B cell (primary cell): ENCODE data around the gene KDM6B. TPM values are rescaled to one million over a fixed set of nuclear protein-coding genes. Genes with fewer than 3 reads are reported as not detected.
"Not testable (repeated sequence)": the region's sequence is repeated elsewhere in the genome, so short reads cannot be mapped to it uniquely, and the experiment has no call there.

Source experiments
- ATAC-seq: fragments of 200-7000 bp; cut with Tn5 transposase; one replicate; pipeline ENCODE4 v1.10.0; 2021; ENCODE audit warnings: low read depth, mild to moderate bottlenecking, moderate number of reproducible peaks, moderate library complexity
- CTCF ChIA-PET: fragments of 350-600 bp; sonication (Branson Sonifier 250); formaldehyde crosslinking; loops from one replicate; lab custom pipeline; 2021; ENCODE audit warnings: antibody characterized with exemption, inconsistent platforms; lab: Charles Lee
- POLR2A ChIA-PET: fragments of 350-600 bp; sonication (Branson Sonifier 250); formaldehyde crosslinking; loops from one replicate; lab custom pipeline; 2021; ENCODE audit warnings: antibody characterized with exemption; lab: Charles Lee
- DNase-seq: peaks from one replicate; pipeline ENCODE4 v3.0.0; 2013
- H2AFZ ChIP-seq: 2 replicates; pipeline ENCODE4 v1.6.1; 2012; ENCODE audit warnings: mild to moderate bottlenecking, low read depth, low read length; ENCODE audit not compliant: insufficient read depth, poor library complexity, severe bottlenecking
- H3K27ac ChIP-seq, 2 donors: 1 replicate in 1 of 2; 2 replicates in 1 of 2; pipeline ENCODE4 v1.5.1; 2012 to 2013; ENCODE audit warnings: low read length in 2 of 2, mild to moderate bottlenecking in 2 of 2, moderate library complexity in 1 of 2
- H3K27me3 ChIP-seq, 4 experiments: fragments of 200-600 bp in 1 of 4; sonication (generic) in 1 of 4; replicated peaks in 1 of 4; 1 replicate in 2 of 4; 2 replicates in 2 of 4; pipeline versions ENCODE4 v1.6.1 to v1.7.0; 2013 to 2016; ENCODE audit warnings: low read length in 3 of 4, mild to moderate bottlenecking in 2 of 4, mixed read lengths in 1 of 4, moderate library complexity in 1 of 4; ENCODE audit not compliant: insufficient read depth in 4 of 4, control insufficient read depth in 3 of 4; ENCODE audit errors: control extremely low read depth in 1 of 4
- H3K36me3 ChIP-seq, 2 experiments: replicated peaks in 1 of 2; 1 replicate in 1 of 2; 2 replicates in 1 of 2; pipeline versions ENCODE4 v1.6.1 to v1.7.1; 2013; ENCODE audit warnings: low read length in 1 of 2; ENCODE audit not compliant: insufficient read depth in 2 of 2, control insufficient read depth in 1 of 2; ENCODE audit errors: control extremely low read depth in 1 of 2, extremely low read depth in 1 of 2
- H3K4me1 ChIP-seq, 2 donors: fragments of 200-600 bp in 1 of 2; sonication (generic) in 1 of 2; 1 replicate in 1 of 2; 2 replicates in 1 of 2; pipeline versions ENCODE4 v1.5.1 to v1.6.1; 2013 to 2017; ENCODE audit warnings: low read length in 2 of 2; ENCODE audit not compliant: control insufficient read depth in 2 of 2, insufficient read depth in 2 of 2
- H3K4me2 ChIP-seq: replicated peaks from 2 replicates; pipeline ENCODE3; 2012; ENCODE audit warnings: mild to moderate bottlenecking, low read depth, low read length; ENCODE audit not compliant: poor library complexity, severe bottlenecking
- H3K4me3 ChIP-seq, 5 experiments: fragments of 200-600 bp in 1 of 5; sonication (generic) in 1 of 5; 1 replicate in 3 of 5; 2 replicates in 2 of 5; pipeline versions ENCODE4 v1.5.1 to v1.7.0; 2011 to 2016; ENCODE audit warnings: low read length in 4 of 5, mild to moderate bottlenecking in 4 of 5, low read depth in 2 of 5, control low read depth in 1 of 5, moderate library complexity in 1 of 5; ENCODE audit not compliant: insufficient read depth in 1 of 5; ENCODE audit errors: control extremely low read depth in 1 of 5, extremely low read depth in 1 of 5
- H3K79me2 ChIP-seq: fragments of 200-600 bp; sonication (generic); one replicate; pipeline ENCODE4 v1.6.0; 2016; ENCODE audit warnings: low read length; ENCODE audit not compliant: control insufficient read depth, insufficient read depth
- H3K9ac ChIP-seq: fragments of 200-600 bp; sonication (generic); 2 replicates; pipeline ENCODE4 v1.6.1; 2017; ENCODE audit warnings: mild to moderate bottlenecking, low read length, moderate library complexity
- H3K9me3 ChIP-seq, 3 donors: one replicate each; pipeline versions ENCODE4 v1.6.1 to v1.7.1; 2013; ENCODE audit warnings: low read length in 2 of 3; ENCODE audit not compliant: control insufficient read depth in 2 of 3, insufficient read depth in 1 of 3; ENCODE audit errors: control extremely low read depth in 1 of 3
- H4K20me1 ChIP-seq: 2 replicates; pipeline ENCODE4 v1.6.0; 2012; ENCODE audit warnings: mild to moderate bottlenecking, low read length; ENCODE audit not compliant: insufficient read depth, control insufficient read depth, poor library complexity, severe bottlenecking
- H3K27ac Mint-ChIP-seq: one replicate; pipeline ENCODE4 v1.8.0; 2021; ENCODE audit warnings: mixed read lengths
- H3K27me3 Mint-ChIP-seq: one replicate; pipeline ENCODE4 v1.8.0; 2021; ENCODE audit warnings: mixed read lengths
- H3K4me1 Mint-ChIP-seq: one replicate; pipeline ENCODE4 v1.8.0; 2021; ENCODE audit warnings: mixed read lengths
- H3K4me3 Mint-ChIP-seq: one replicate; pipeline ENCODE4 v1.8.0; 2021; ENCODE audit warnings: mixed read lengths
- H3K9me3 Mint-ChIP-seq: one replicate; pipeline ENCODE4 v1.8.0; 2022; ENCODE audit warnings: mixed read lengths; ENCODE audit not compliant: insufficient read depth
- CTCF ChIP-seq: fragments of 200-600 bp; IDR thresholded peaks from one replicate; pipeline ENCODE4 v1.8.0; 2022; ENCODE audit warnings: antibody characterized with exemption, mild to moderate bottlenecking
- EZH2 ChIP-seq: IDR thresholded peaks from 2 replicates; pipeline ENCODE4 v1.6.1; 2012; ENCODE audit warnings: borderline replicate concordance, low read depth, mild to moderate bottlenecking, moderate library complexity, low read length; ENCODE audit not compliant: insufficient read depth, poor library complexity, severe bottlenecking
- WGBS: methylation state at CpG from one replicate; pipeline ENCODE4 v1.1.5; 2013; ENCODE audit warnings: missing lambda C conversion rate; ENCODE audit not compliant: insufficient coverage; 5-methylcytosine and 5-hydroxymethylcytosine counted together
- intact Hi-C: fragments of 100-400 bp; cut with micrococcal nuclease; formaldehyde crosslinking; loops from one replicate; pipeline ENCODE4 v1.10.0; 2022
- polyA plus RNA-seq: library from polyadenylated mRNA; depleted of rRNA; stranded (reverse); fragments of >200 nt; gene quantifications from 2 replicates; pipeline ENCODE4 v1.2.3, GENCODE V29; 2012
- total RNA-seq, 2 donors: library from RNA; stranded (reverse); fragments of 120-200 nt in 1 of 2; gene quantifications; 1 replicate in 1 of 2; 2 replicates in 1 of 2; pipeline versions ENCODE4 v1.2.3 to v1.2.4, GENCODE V29; 2013 to 2022

The KDM6B gene
- total and polyA plus RNA-seq, 2 donors (not counting 1 experiment from before 2014, with no cell fraction given) = 18.6 to 110 TPM

DNA sequence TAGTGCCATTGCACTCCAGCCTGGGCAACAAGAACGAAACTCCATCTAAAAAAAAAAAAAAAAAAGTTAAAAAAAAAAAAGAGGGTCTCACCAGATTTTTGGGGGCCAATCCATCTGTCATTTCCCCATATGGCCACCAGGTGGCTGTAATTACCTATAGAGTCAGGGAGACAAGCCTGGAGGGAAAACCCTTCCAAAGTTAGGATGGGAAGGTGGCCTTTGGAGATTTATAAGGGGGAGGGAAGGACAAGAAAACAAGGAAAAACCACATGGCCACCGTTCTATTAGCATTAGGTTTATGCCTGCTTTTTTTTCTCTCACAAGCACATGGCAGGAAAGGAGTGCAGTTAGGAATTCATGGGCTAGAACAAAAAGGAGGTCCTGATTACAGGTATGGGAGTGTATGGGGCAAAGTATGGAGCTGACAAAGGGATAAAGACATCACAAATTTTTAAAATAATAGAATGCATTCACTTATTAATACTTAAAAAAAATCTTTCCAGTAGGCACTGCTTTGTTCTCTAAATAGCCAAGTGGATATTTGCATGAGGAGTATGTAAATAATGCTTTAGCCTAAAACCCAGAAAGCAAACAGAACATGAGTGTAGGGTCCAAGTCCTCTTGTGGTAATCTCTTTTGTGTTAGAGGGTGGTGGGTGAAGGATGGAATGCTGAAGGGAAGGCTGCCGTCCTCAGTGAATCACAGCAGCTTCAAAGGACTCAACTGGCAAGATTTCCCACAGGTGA, 28.8 kb downstream of the KDM6B start:
- Histone ChIP-seq H4K20me1 (no peaks in the 10 kb centered on the region), H3K79me2 (peaks cover 10% of the 10 kb centered on the region), H3K27ac (no peak overlapping the region), H3K4me2 (no peak overlapping the region), H3K36me3 (peaks cover 1 to 4% of the 10 kb centered on the region in 2 experiments), H3K9me3 (no peaks in the 10 kb centered on the region), H3K4me1 (peaks cover 9 to 18% of the 10 kb centered on the region in 2 donors), H3K27me3 (no peaks in the 10 kb centered on the region), H3K9ac (no peak overlapping the region), H2AFZ (no peak overlapping the region), H3K4me3 (no peak overlapping the region)
- no peak overlapping the region for H3K4me3 Mint-ChIP-seq
- intact Hi-C loops = loop anchor here (1.0 kb wide), 2 partner anchors 127 to 194 kb away; no protein-coding TSS in a partner anchor
- peak overlapping the region; percentile 5 for H3K27ac Mint-ChIP-seq
- no peaks in the 10 kb centered on the region for H3K27me3 Mint-ChIP-seq
- ATAC-seq (no peak), DNase-seq (peak; percentile 74)
- H3K9me3 Mint-ChIP-seq = no peaks in the 10 kb centered on the region
- ChIA-PET CTCF (interaction anchor here (0.6 to 8.6 kb wide), 34 partner anchors 7 to 1039 kb away, joined by 3 to 144 read pairs (median 5); partner anchors contain the start of gene RNF227), POLR2A (interaction anchor here (0.7 kb wide), 1 partner anchor 50 kb away, joined by 5 read pairs; no protein-coding TSS in a partner anchor)
- WGBS = 80% methylated on average over 1 of the region's 3 CpGs
- peak; percentile 84 for TF ChIP-seq CTCF
- no peak for TF ChIP-seq EZH2
- H3K4me1 Mint-ChIP-seq = peaks cover 9% of the 10 kb centered on the region

GRCh38 chr17:7864384-7864783, 30.4 kb downstream of the KDM6B start:
- peaks cover 11% of the 10 kb centered on the region for H3K79me2 ChIP-seq
- H3K27me3 Mint-ChIP-seq, H3K9me3 ChIP-seq, H3K27ac ChIP-seq, H3K9me3 Mint-ChIP-seq, H4K20me1 ChIP-seq, H3K36me3 ChIP-seq, H2AFZ ChIP-seq, DNase-seq, H3K27me3 ChIP-seq, H3K4me1 ChIP-seq, H3K27ac Mint-ChIP-seq, H3K4me2 ChIP-seq, POLR2A ChIA-PET, H3K4me3 ChIP-seq, ATAC-seq, H3K9ac ChIP-seq, intact Hi-C loops, H3K4me3 Mint-ChIP-seq: not testable (repeated sequence)
- CTCF ChIA-PET = interaction anchor here (0.7 to 8.6 kb wide), 21 partner anchors 10 to 195 kb away, joined by 3 to 144 read pairs (median 5); partner anchors contain the start of gene RNF227
- peaks cover 11% of the 10 kb centered on the region for H3K4me1 Mint-ChIP-seq
- WGBS = 96% methylated on average over 3 of the region's 5 CpGs
